CMK (cell line): ENCODE results near the gene TTLL11.

ENCODE experiments used
- DNase-seq: peaks from one replicate; pipeline ENCODE4 v3.0.0-alpha.2; 2010; ENCODE audit warnings: low read depth

Gene TTLL11, protein sequence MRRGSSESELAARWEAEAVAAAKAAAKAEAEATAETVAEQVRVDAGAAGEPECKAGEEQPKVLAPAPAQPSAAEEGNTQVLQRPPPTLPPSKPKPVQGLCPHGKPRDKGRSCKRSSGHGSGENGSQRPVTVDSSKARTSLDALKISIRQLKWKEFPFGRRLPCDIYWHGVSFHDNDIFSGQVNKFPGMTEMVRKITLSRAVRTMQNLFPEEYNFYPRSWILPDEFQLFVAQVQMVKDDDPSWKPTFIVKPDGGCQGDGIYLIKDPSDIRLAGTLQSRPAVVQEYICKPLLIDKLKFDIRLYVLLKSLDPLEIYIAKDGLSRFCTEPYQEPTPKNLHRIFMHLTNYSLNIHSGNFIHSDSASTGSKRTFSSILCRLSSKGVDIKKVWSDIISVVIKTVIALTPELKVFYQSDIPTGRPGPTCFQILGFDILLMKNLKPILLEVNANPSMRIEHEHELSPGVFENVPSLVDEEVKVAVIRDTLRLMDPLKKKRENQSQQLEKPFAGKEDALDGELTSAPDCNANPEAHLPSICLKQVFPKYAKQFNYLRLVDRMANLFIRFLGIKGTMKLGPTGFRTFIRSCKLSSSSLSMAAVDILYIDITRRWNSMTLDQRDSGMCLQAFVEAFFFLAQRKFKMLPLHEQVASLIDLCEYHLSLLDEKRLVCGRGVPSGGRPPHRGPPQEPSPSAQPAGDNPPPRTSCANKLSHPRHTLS

DNA sequence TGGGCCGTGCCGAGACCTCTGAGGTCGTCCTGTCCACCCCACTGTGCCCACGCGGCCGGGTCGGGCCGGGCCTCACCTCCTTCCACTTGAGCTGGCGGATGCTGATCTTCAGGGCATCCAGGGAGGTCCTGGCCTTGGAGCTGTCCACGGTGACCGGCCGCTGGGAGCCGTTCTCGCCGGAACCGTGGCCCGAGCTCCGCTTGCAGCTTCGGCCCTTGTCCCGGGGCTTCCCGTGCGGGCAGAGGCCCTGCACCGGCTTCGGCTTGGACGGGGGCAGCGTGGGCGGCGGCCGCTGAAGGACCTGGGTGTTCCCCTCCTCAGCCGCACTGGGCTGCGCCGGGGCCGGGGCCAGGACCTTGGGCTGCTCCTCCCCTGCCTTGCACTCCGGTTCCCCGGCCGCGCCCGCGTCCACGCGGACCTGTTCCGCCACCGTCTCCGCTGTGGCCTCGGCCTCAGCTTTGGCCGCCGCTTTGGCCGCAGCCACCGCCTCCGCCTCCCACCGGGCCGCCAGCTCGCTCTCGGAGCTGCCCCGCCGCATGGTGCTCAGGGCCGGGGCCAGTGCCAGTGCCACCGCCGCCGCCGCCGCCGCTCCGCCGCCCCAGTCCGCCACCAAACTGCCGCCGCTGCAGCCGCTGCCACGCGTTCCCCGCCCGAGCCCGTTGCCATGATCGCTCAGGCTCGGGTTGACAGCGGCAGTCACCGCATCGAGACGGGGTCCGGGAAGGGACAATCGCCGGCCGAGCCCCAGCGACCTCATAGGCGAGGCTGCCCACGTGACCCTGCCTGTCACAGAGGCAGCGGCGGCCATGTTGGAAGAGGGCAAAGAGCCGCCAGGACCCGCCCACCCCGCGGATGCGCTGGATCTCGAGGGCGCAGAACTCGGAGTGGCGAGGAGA is at the start of gene TTLL11:
TTLL11 (minus strand) TSS at position 698 of the 896 bp plus-strand sequence; CDS start at position 538, 160 bp downstream.
- DNase-seq = peak; percentile 80

DNA sequence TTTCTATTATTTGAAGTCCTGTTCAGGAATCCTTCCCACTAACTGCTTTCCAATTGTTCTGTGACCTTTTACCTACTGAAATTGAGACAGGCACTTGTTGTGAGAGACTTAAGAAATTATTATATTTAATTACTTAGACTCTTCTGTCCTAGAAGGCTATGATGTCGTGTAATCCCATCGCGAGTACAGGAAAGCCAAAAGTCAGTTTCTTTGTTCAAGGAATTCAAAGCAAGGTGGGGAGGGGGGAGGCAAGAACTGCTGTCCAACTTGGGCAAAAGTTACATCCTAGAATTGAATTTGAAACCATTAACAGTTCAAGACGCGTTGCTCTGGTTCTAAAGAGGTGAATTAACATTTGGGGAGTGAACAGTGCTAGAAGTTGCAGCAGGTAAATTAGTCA is 48.6 kb upstream of the TTLL11 start:
- DNase-seq = no peak

DNA sequence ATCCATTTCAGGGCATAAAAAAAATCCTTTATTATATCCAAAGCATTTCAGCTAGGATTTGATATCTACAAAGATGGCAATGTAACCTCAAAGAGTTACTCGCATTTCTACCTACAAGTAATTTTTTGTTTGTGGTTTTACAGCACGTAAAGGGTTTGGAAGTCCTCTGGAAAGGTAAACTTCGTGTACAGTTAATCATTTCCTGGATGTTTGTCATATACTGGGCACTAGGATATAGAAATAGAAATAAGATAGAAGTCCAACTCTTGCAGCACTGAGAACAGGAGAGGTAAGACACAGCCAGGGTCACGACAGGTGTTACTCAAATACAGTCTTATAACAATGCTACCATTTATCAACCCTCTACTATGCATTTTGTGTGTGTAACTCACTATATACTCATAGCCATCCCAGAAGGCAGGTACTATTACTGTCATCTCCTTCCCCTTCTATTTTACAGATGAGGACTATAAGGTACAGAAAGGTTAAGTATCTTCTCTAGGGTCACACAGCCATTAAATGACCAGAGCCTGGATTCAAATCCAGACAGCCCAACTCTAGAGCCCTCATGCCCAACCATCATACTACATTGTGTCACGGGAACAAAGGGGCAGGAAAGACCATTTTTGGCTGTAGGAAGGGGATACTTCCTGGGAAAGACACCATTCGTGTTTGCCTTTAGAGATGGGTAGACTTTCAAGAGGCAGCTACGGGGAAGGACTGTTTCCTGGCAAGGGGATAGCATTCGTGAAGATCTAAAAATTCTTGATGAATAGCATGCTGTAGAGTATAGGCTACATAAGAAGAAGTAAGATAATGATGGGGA is 47.5 kb upstream of the TTLL11 start:
- no peak for DNase-seq

DNA sequence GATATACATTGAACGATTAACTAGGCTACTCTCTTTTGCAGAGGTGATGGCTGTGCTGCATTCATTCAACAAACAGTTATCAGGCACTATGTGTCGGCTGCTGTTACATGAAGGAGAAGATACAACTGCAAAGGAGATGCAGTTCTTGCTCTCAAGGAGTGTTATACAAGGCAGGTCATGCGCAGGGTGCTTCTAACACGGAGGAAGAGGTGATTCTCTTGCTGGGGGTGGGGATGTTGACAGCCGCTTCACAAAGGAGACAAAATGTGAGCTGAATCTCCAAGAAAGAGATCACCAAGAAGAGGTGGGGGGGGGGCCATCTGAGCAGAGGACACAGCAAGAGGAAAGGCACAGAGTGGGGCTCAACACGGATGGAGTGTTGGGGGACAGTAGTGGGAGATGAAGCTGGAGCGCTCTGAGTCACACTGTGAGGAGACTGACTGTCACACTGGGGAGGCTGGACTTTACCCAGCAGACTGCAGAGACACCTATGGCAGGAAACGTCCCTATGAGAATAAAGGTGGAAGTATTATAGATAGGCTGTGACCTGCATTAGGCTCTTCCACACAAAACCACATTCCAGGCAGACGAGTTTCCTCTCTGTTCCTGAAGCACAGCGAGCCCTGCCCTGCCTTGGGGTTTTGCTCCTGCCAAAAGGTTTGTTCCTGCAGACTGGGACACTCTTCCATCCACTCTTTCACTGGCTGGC is 45.6 kb upstream of the TTLL11 start:
- DNase-seq = no peak

DNA sequence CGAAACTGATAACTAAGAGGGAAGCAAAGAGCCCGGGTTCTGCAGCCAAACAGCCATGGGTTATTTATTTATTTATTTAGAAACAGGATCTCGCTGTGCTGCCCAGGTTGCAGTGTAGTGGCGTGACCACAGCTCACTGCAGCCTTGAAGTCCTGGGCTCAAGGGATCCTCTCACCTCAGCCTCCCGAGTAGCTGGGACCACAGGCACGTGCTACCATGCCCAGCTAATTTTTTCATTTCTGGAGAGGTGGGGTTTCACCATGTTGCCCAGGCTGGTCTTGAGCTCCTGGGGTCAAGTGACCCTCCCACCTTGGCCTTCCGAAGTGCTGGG is 42.4 kb upstream of the TTLL11 start:
- DNase-seq = no peak

DNA sequence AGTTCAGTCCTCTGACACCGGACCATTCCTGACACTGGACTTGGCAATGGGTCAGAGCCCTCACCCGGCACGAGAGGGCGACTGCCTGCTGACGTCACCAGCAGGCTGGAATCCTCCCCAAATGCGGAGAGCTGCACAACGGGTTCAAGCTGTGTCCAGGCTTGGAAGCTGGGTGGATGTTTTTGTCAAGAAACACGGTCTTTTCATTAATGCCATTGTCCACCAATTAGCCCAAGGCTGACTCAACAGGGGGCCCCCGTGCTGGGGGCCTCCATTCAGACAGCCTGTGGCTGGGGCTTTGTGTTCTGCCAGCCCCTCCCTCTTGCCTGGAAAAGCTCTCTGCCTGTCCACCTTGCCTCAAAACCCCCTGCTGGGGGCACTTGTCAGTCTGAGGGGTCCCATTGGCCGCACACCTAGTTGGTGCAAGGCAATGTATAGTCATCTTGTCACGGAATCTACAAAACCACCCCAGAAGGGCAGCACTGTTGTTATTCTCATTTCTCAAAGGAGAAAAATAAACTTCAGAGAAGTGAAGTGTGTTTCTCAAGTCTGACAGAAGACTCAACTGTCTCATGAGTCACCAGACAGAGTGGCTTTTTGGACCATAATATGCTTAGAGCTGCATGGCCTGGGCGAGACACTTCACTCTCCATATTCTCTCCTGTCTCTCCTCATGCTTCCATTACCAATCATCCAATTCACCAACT is 41.9 kb upstream of the TTLL11 start:
- no peak for DNase-seq

DNA sequence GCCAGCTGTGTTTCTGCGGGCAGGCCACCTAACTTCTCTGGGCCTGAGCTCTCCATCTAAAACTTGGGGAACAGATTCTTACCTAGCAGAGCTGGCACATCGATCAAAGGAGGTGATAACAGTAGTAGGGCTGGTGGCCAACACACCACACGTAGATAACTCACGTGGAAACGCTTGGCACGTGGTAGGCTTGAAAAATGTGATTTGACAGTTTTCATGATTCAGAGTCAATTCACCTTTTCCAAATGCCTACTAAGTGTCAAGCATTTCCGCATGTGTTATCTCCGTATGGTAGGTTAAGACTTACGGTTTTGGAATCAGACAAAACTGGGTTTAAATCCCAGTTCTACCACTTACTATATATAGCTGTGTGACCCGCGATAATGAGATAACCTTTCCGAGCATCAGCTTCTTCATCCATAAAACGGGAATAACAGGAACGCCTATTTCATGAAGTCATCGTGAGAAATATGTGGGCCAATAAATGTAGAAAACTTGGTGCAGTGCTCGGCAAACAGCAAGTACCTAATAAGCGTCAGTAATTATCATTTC is 41.0 kb upstream of the TTLL11 start:
- no peak for DNase-seq

DNA sequence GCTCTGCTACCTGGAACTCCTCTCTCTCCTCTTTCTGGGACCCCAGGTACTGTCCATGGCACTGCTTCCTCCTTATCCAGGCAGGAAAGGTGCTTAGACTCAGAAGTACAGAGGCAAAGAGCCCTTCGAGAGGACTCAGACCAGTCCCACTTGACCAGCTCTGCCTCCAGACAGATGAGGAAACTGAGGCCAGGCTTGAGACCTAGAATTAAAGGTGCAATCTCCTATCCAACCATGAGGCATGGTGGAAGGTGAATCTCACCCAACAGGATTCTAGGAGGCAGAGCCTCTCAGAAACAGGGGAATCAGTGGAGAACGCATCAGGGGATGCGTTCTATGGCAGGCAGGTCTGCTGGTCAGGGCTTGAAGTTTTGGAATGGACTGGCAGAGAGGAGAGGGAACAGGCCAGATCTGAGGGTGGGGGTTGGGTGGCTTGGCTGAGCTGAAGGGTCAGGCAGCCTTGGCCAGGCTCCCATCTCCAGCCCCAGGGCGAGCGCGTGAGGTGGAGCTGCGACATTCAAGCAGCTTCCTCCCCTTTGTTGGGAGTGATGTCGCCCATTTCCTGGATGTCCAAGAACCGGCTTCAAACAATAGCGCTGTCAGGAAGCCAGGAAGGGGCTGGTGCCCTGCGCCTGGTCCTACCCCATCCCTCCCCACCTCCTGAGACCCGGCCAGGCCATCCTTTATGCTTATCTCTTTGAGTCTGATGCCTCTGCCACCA is 40.3 kb upstream of the TTLL11 start:
- DNase-seq = no peak

DNA sequence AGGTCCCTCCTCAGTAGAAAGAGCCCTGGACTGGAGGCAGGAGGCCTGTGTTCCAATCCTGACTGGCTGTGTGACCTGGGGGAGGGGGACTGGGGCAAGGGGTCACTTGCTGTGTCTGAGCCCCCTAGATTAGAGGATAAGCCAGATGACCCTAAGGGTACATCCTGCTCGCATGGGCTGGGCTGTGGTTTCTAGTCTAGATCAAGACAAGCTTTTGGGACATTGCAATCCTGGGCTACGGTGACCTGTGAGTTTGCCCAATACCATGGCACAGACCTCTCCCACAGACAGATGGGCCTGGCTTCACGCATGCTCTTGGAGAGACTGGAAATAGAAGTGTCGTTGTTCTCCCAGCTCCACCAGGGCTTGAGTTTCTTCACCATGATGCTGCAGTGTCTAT is 39.4 kb upstream of the TTLL11 start:
- no peak for DNase-seq

DNA sequence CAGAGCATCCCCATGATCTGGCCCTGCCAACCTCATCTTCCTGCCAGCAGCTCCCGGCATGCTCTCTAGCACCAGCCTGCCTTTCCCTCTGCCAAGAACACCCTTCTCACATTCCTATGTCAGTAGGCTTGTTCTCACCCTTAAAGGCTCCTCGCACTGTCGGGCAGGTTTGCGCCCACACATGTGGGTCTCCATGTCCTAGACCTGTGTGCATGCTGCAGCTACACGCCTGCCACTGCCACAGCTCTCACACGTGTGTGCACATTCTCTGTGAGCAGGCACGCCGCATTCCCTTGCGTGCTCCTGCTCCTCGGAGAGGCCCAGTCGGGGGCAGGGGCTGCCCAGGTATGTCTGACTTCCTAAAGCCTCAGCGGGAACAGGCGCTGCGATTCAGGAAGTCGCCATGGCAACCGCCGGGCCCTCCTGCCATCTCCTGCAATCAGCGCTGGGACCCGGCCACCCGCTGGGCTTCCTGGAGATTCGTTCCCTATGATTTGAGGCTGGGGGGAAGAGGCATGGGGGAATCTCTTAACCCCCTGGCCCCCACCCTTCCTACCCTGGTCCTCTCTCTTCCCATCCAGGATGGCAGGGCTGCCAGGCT is 38.4 kb upstream of the TTLL11 start:
- no peak for DNase-seq

DNA sequence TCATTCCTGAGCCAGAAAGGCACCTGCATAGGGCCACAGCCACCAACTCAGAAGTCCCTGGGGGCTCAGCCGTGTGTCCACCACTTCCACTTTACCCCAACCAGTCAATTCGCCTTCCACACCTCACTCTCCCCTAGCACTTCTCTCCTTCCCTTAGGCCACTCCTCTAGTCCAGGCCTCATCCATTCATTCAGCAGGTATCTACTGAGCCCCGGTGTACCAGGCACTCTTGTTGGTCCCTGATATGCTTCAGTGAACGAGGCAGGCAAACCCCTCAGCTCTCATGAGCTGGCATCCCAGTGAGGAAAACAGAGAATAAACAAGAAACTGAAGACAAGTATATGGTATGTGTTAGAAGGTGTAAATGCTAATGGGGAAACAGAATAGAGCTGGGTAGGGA is 37.7 kb upstream of the TTLL11 start:
- no peak for DNase-seq

DNA sequence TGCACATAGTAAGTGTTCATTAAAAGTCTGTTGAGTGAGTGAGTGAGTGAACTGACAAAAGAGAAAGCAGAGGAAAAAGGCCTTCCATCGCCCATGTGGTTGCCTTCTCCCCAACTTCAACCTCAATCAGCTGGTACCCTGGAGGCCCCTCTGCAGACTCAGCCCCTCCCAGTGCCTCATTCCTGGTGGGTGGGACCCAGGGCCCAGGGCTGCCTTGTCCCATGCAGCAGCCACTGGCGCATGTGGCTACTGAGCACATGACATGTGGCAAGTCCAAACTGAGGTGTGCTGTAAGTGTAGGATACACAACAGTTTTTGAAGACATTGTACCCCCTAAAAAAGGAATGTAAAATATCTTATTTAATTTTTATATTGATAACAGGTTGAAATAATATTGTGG is 36.9 kb upstream of the TTLL11 start:
- no peak for DNase-seq

DNA sequence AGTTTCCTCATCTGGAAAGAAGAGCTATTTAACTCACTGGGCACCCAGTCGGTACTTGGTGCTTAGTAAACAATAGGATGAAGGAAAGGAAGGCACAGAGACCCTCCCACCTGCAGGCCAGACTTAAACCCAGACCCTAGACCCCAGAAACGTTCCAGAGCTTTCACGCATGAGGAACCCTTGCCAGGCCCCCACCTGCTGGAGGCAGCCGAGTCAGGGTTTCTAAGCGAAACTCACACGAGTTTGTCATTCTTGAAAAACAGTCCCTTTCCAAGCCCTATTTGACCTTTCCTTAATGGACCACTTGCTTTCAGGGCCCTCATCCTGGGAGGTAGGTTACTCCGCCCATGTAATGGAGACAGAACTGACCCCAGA is 35.8 kb upstream of the TTLL11 start:
- no peak for DNase-seq

DNA sequence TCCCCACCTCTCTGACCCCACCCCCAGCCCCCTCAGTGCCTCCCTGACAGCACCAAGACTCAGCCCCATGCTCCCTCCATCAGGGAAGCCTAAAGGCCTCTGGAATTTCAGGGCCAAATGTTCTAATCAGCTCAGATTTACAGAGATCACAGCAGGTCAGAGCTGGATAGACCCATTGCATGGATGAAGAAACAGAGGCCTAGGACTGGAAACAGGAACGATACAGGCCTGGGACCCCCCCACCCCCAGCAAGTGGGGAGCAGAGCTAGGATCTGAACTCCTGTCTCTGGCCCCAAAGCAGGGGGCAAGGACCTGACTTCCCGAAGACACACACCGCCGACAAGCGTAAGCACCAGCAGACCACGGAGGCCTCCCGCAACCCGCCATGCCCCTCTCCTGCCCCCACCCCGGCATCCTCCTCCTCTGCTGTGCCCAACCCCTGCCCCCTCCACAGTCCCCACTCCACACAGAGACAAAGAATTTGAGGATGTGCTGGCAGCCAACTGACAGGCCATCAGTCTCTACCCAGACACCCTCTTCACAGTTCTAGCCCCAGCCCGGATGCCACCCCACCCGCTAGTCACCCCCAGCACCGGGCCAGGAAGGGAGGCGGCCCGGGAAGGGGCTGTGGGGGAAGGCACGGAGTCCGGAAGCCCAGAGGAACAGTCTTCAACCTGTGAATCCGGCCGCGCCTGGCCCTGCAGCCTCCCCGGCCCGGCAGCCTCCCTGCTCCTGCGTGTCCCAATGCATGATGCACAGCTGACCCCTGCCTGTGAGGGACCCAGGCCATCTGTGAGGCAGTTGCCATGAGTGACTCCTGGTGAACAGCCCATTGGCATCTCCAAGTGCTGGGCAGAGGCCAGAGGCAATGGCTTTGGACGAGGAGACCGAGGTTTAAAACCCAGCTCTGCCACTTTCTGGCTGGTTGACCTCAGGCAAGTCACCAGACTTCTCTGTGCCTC is 35.2 kb upstream of the TTLL11 start:
- DNase-seq = no peak

DNA sequence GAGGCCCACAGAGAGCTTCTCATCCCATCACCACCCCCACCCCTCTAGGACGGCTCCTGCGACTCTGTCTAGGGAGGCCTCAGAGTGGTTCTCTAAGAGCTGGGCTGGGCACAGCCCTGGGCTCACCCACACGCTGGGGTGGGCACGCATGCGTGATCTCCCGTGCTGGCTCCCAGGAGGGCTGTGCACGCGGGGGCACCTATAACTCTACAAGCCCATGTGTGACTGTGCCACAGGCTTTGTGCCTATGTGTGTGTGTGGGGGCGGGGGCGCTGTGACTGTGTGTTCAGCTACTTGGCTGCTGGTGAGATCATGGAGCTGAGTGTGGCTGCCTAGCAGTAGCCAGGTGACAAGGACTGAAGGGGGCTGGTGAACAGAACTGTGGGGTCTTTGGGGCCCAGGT is 34.3 kb upstream of the TTLL11 start:
- DNase-seq = no peak

DNA sequence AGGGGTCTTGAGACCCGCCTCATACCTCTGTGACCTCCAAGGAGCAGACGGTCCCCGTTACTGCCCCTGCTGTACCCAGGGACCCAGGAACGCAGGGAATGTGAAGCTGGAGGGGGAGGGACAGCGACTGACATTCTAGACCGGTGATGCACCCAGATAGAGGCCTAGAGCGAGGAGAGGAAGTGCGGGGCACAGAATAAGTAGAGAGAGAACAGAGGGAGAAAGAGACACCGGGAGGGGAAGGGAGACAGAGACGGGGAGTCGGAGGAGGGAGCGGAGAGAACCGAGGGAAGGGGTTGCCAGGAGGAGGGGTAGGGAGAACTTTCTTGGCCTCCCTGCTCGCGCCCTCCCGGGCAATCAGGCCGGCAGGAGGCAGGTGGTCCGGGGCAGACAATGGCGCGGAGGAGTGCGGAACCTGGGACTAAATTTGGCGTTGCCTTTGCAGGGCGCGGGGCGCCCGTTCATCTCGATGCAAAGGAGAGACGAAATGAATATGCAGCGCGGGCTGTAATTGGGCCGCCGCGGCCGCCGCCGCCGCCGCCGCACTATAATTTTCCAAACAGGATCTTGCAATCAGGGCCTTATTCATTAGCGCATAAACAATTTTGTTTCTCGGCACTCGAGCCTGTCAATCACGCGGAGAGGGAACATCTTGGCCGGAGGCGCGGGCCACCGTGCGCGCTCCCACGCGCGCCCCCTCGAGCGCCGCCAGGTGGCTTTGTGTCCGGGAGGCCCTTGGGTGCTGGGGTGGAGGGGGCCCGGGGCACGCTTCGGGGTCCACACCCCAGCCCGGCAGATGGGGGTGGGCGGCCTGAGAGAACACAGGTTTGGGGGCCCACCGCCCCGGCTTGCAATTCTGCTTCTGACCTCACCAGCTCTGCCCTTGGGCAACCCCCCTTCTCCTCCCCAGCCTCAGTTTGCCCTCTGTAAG is 33.5 kb upstream of the TTLL11 start:
- DNase-seq = no peak
